Stimulated activated CD4-positive, alpha-beta T cell treated with anti-CD3 and anti-CD28 coated beads, Interleukin-2, amount 100 ng/mL, for 24 hours (primary cell): ENCODE results near the gene PARP4.
A peak's percentile ranks its signal among the peaks of the same experiment; 100 is the strongest.
"Not testable (repeated sequence)": the region's sequence is repeated elsewhere in the genome, so short reads cannot be mapped to it uniquely, and the experiment has no call there.

ENCODE experiments used
- DNase-seq, 2 donors: peaks; one replicate each; pipeline ENCODE4 v3.0.0-alpha.2; 2020

The PARP4 gene

GRCh38 chr13:24512197-24512907 is at the start of gene PARP4:
PARP4 (minus strand) TSS chr13:24512778; CDS start chr13:24503776, 9,002 bp downstream.
- peak; percentile 70 to 74 for DNase-seq

GRCh38 chr13:24560579-24561187 is 48.1 kb upstream of the PARP4 start:
- DNase-seq, result not testable (repeated sequence)

GRCh38 chr13:24559431-24560218 is 47.0 kb upstream of the PARP4 start:
- DNase-seq, result not testable (repeated sequence)

- DNase-seq, result no peak
Observed at GRCh38 chr13:24557081-24557480, 44.5 kb upstream of the PARP4 start.

- DNase-seq, result not testable (repeated sequence)
Observed at GRCh38 chr13:24553892-24554291, 41.3 kb upstream of the PARP4 start.

GRCh38 chr13:24541476-24542352 is 29.1 kb upstream of the PARP4 start:
- peak in 1 of 2 donors; percentile 28 for DNase-seq

- DNase-seq, result no peak
Observed at GRCh38 chr13:24541127-24541475, 28.5 kb upstream of the PARP4 start.

GRCh38 chr13:24540236-24541126 is 27.9 kb upstream of the PARP4 start:
- DNase-seq, result no peak

- DNase-seq, result no peak
Observed at GRCh38 chr13:24539500-24540165, 27.1 kb upstream of the PARP4 start.

- no peak for DNase-seq
Observed at GRCh38 chr13:24529478-24529877, 16.9 kb upstream of the PARP4 start.

GRCh38 chr13:24528816-24529398 is 16.3 kb upstream of the PARP4 start:
- DNase-seq, result no peak

- DNase-seq, result no peak
Observed at GRCh38 chr13:24527266-24527775, 14.7 kb upstream of the PARP4 start.

GRCh38 chr13:24520733-24521132 is 8.2 kb upstream of the PARP4 start:
- no peak for DNase-seq

- no peak for DNase-seq
Observed at GRCh38 chr13:24516919-24517318, 4.3 kb upstream of the PARP4 start.

- no peak for DNase-seq
Observed at GRCh38 chr13:24512908-24513213, 283 bp upstream of the PARP4 start.

GRCh38 chr13:24511816-24512196 is 772 bp downstream of the PARP4 start:
- no peak for DNase-seq

GRCh38 chr13:24511019-24511815 is 1.4 kb downstream of the PARP4 start:
- DNase-seq, result peak; percentile 70 to 79

- no peak for DNase-seq
Observed at GRCh38 chr13:24506698-24507335, 5.8 kb downstream of the PARP4 start.

GRCh38 chr13:24506283-24506682 is 6.3 kb downstream of the PARP4 start:
- DNase-seq, result not testable (repeated sequence)
